ENCODE measurements around the gene CCR2. TPM values are rescaled to one million over a fixed set of nuclear protein-coding genes. Genes with fewer than 3 reads are reported as not detected.
A peak's percentile ranks its signal among the peaks of the same experiment; 100 is the strongest.
"Not testable (repeated sequence)": the region's sequence is repeated elsewhere in the genome, so short reads cannot be mapped to it uniquely, and the experiment has no call there.

CCR2 gene
- total RNA-seq, 1 experiment from 2014 or later, result not detected

- no TSS peak for BruUV-seq (replicated peaks)
- Mint-ChIP-seq H3K36me3 (ENCODE audit: insufficient read depth, unreplicated experiment) (no peaks in the 10 kb centered on the region), H3K4me3 (ENCODE audit: unreplicated experiment) (no peak overlapping the region), H3K27me3 (ENCODE audit: insufficient read depth, unreplicated experiment) (peaks cover 35% of the 10 kb centered on the region), H3K27ac (ENCODE audit: low read depth, unreplicated experiment) (no peak overlapping the region), H3K9me3 (ENCODE audit: unreplicated experiment) (no peaks in the 10 kb centered on the region), H3K4me1 (ENCODE audit: insufficient read depth, unreplicated experiment) (no peaks in the 10 kb centered on the region)
- peak; percentile 11 for DNase-seq (ENCODE audit: unreplicated experiment)
- CTCF ChIA-PET, result interaction anchor here (0.6 to 1.3 kb wide), 3 partner anchors 13 to 1091 kb away, joined by 3 read pairs; no protein-coding TSS in a partner anchor
- intact Hi-C loops (cut with micrococcal nuclease), result no loop called here
- TF ChIP-seq CTCF (IDR thresholded peaks at IDR 0.05; ENCODE audit: unreplicated experiment), result no peak
- POLR2A ChIA-PET, result interaction anchor here (0.5 to 1.8 kb wide), 5 partner anchors 9 to 511 kb away, joined by 3 to 5 read pairs (median 4); no protein-coding TSS in a partner anchor
Observed at GRCh38 chr3:46325645-46326300, 28.1 kb upstream of the CCR2 start.

GRCh38 chr3:46330676-46331075 lies 23.2 kb upstream of the CCR2 start:
- peaks cover 20% of the 10 kb centered on the region for H3K27me3 Mint-ChIP-seq (ENCODE audit: insufficient read depth, unreplicated experiment)
- intact Hi-C loops (cut with micrococcal nuclease); H3K27ac Mint-ChIP-seq (ENCODE audit: low read depth, unreplicated experiment); H3K4me3 Mint-ChIP-seq (ENCODE audit: unreplicated experiment); BruUV-seq (replicated peaks); H3K36me3 Mint-ChIP-seq (ENCODE audit: insufficient read depth, unreplicated experiment); H3K9me3 Mint-ChIP-seq (ENCODE audit: unreplicated experiment); DNase-seq (ENCODE audit: unreplicated experiment); H3K4me1 Mint-ChIP-seq (ENCODE audit: insufficient read depth, unreplicated experiment): not testable (repeated sequence)
- POLR2A ChIA-PET, result interaction anchor here (0.9 kb wide), 1 partner anchor 18 kb away, joined by 3 read pairs; no protein-coding TSS in a partner anchor
- CTCF ChIA-PET, result interaction anchor here (0.7 kb wide), 1 partner anchor 9 kb away, joined by 3 read pairs; no protein-coding TSS in a partner anchor

- no TSS peak for BruUV-seq (replicated peaks)
- peaks cover 20% of the 10 kb centered on the region for H3K27me3 Mint-ChIP-seq (ENCODE audit: insufficient read depth, unreplicated experiment)
- POLR2A ChIA-PET, result interaction anchor here (0.6 to 3.3 kb wide), 13 partner anchors 9 to 890 kb away, joined by 3 to 19 read pairs (median 4); no protein-coding TSS in a partner anchor
- peak; percentile 40 for DNase-seq (ENCODE audit: unreplicated experiment)
- no peak overlapping the region for H3K4me3 Mint-ChIP-seq (ENCODE audit: unreplicated experiment)
- H3K27ac Mint-ChIP-seq (ENCODE audit: low read depth, unreplicated experiment), result peak overlapping the region; percentile 28
- CTCF ChIA-PET, result no interaction called here
- H3K4me1 Mint-ChIP-seq (ENCODE audit: insufficient read depth, unreplicated experiment), result peaks cover 12% of the 10 kb centered on the region
- no peaks in the 10 kb centered on the region for H3K36me3 Mint-ChIP-seq (ENCODE audit: insufficient read depth, unreplicated experiment)
- no peak for TF ChIP-seq CTCF (IDR thresholded peaks at IDR 0.05; ENCODE audit: unreplicated experiment)
- intact Hi-C loops (cut with micrococcal nuclease), result no loop called here
- peaks cover 13% of the 10 kb centered on the region for H3K9me3 Mint-ChIP-seq (ENCODE audit: unreplicated experiment)
Observed at GRCh38 chr3:46334741-46335478, 19.0 kb upstream of the CCR2 start.

GRCh38 chr3:46335541-46335940 lies 18.4 kb upstream of the CCR2 start:
- BruUV-seq (replicated peaks), result no TSS peak
- intact Hi-C loops (cut with micrococcal nuclease), result no loop called here

More at GRCh38 chr3:46335541-46335940, 18.4 kb upstream of the CCR2 start:
- Mint-ChIP-seq H3K36me3 (ENCODE audit: insufficient read depth, unreplicated experiment) (no peaks in the 10 kb centered on the region), H3K27ac (ENCODE audit: low read depth, unreplicated experiment) (peak overlapping the region; percentile 28), H3K9me3 (ENCODE audit: unreplicated experiment) (peaks cover 17% of the 10 kb centered on the region), H3K4me1 (ENCODE audit: insufficient read depth, unreplicated experiment) (peaks cover 12% of the 10 kb centered on the region), H3K27me3 (ENCODE audit: insufficient read depth, unreplicated experiment) (peaks cover 20% of the 10 kb centered on the region), H3K4me3 (ENCODE audit: unreplicated experiment) (no peak overlapping the region)
- TF ChIP-seq CTCF (IDR thresholded peaks at IDR 0.05; ENCODE audit: unreplicated experiment), result no peak
- CTCF ChIA-PET, result no interaction called here
- DNase-seq (ENCODE audit: unreplicated experiment), result no peak
- POLR2A ChIA-PET, result interaction anchor here (0.6 to 3.3 kb wide), 11 partner anchors 16 to 890 kb away, joined by 3 to 19 read pairs (median 4); no protein-coding TSS in a partner anchor
